H1 (cell line): ENCODE data around the gene ME3. TPM values are rescaled to one million over a fixed set of nuclear protein-coding genes. Genes with fewer than 3 reads are reported as not detected.

ENCODE experiments used
- CHD7 ChIP-seq: fragments of 300-600 bp; sonication (generic); IDR thresholded peaks from 2 replicates; pipeline ENCODE4 v1.7.1; 2012; ENCODE audit warnings: low read length, moderate library complexity, mild to moderate bottlenecking, inconsistent platforms; ENCODE audit not compliant: insufficient replicate concordance
- CTCF ChIP-seq, 3 experiments: IDR thresholded peaks; 1 replicate in 2 of 3; 2 replicates in 1 of 3; pipeline versions ENCODE4 v1.5.1 to v1.6.1; 2011; ENCODE audit warnings: low read length in 3 of 3, mild to moderate bottlenecking in 3 of 3, inconsistent platforms in 2 of 3, low read depth in 1 of 3, moderate library complexity in 1 of 3; ENCODE audit not compliant: insufficient read depth in 1 of 3; ENCODE audit errors: control extremely low read depth in 1 of 3
- KDM5A ChIP-seq: fragments of 200-600 bp; IDR thresholded peaks from 2 replicates; pipeline ENCODE4 v1.7.1; 2012; ENCODE audit warnings: mild to moderate bottlenecking, low read length, inconsistent platforms, mixed read lengths
- MAX ChIP-seq: IDR thresholded peaks from 2 replicates; pipeline ENCODE4 v1.6.1; 2012; ENCODE audit warnings: inconsistent platforms
- POLR2AphosphoS5 ChIP-seq: IDR thresholded peaks from 2 replicates; pipeline ENCODE4 v1.6.1; 2011; ENCODE audit warnings: low read depth, low read length
- SIRT6 ChIP-seq: IDR thresholded peaks from one replicate; pipeline ENCODE4 v1.7.1; 2012; ENCODE audit warnings: low read length, inconsistent platforms
- SP1 ChIP-seq: IDR thresholded peaks from 2 replicates; pipeline ENCODE4 v1.6.1; 2011; ENCODE audit warnings: low read depth, low read length
- TCF12 ChIP-seq: IDR thresholded peaks from 2 replicates; pipeline ENCODE4 v1.6.1; 2011; ENCODE audit warnings: low read depth, mild to moderate bottlenecking, low read length
- polyA plus RNA-seq, 7 experiments: library from polyadenylated mRNA; depleted of rRNA in 3 of 7; stranded (reverse) in 5 of 7; unstranded in 2 of 7; fragments of >200 nt in 5 of 7; fragments of 200-250 nt in 2 of 7; gene quantifications; 1 replicate in 5 of 7; 2 replicates in 1 of 7; 4 replicates in 1 of 7; pipeline versions ENCODE4 v1.2.1 to v1.2.3, GENCODE V29; 2011 to 2013; ENCODE audit warnings: missing spikeins in 2 of 7, mixed read lengths in 2 of 7
- total RNA-seq: library from RNA; stranded (reverse); fragmentation: NEBNext Ultra II Directional; extraction: Animal tissue kit (Norgen Biotek cat#: 25700); gene quantifications from 2 replicates; pipeline ENCODE4 v1.2.1, GENCODE V29; 2021

The ME3 gene
- total and polyA plus RNA-seq, 2 of the 8 experiments (the other 6 are each of a cell fraction or from before 2014, with no cell fraction given): 1.5 to 2.8 TPM

GRCh38 chr11:86515297-86516094 is 156.9 kb downstream of the ME3 start (continued):
- TF ChIP-seq CHD7 (no peak), TCF12 (no peak), CTCF (IDR thresholded peaks at IDR 0.05; ENCODE audit: control extremely low read depth in 1 of 3, insufficient read depth in 1 of 3, low read depth in 1 of 3, low read length in 3 of 3) (no peak), KDM5A (no peak), SIRT6 (no peak), POLR2AphosphoS5 (no peak), MAX (no peak), SP1 (no peak)
